Peyer's patch (tissue), 4 donors: Measurements from ENCODE around the gene AOX1.

ENCODE experiments used
- CTCF ChIP-seq, 6 experiments: fragments of 450-650 bp in 4 of 6; fragments of 200-600 bp in 2 of 6; sonication (generic) in 1 of 6; IDR thresholded peaks; one replicate each; pipeline ENCODE4 v1.5.1; 2017 to 2019; ENCODE audit warnings: antibody characterized with exemption in 6 of 6, mild to moderate bottlenecking in 3 of 6, moderate library complexity in 1 of 6
- POLR2A ChIP-seq, 2 donors: fragments of 450-650 bp; IDR thresholded peaks; one replicate each; pipeline ENCODE4 v1.5.1; 2017; ENCODE audit warnings: antibody characterized with exemption in 2 of 2, mild to moderate bottlenecking in 2 of 2, moderate library complexity in 2 of 2

- no peak for TF ChIP-seq CTCF (IDR thresholded peaks at IDR 0.05)
- TF ChIP-seq POLR2A (IDR thresholded peaks at IDR 0.05) = no peak
Measured at GRCh38 chr2:200664770-200665494, 79.1 kb downstream of the AOX1 start.
